GM23338 (cell line): Measurements from ENCODE around the gene CROCC2. TPM values are rescaled to one million over a fixed set of nuclear protein-coding genes. Genes with fewer than 3 reads are reported as not detected.

ENCODE experiments used
- ATAC-seq: fragments of 200-7000 bp; cut with Tn5 transposase; 3 replicates; pipeline ENCODE4 v1.9.1; 2020
- DNase-seq: peaks from one replicate; pipeline ENCODE4 v3.0.0-alpha.2; 2015; ENCODE audit warnings: low spot score
- H2AFZ ChIP-seq: fragments of 200-600 bp; sonication (generic); 2 replicates; pipeline ENCODE4 v1.8.0; 2016; ENCODE audit warnings: antibody characterized with exemption, mild to moderate bottlenecking, moderate library complexity
- H3F3A ChIP-seq: fragments of 200-600 bp; sonication (generic); replicated peaks from 2 replicates; pipeline ENCODE4 v1.8.0; 2017; ENCODE audit warnings: antibody characterized with exemption, mixed run types, low read depth
- H3K27ac ChIP-seq: fragments of 200-600 bp; sonication (generic); 2 replicates; pipeline ENCODE4 v1.6.1; 2016; ENCODE audit warnings: low read depth
- H3K27me3 ChIP-seq: fragments of 200-600 bp; sonication (generic); 2 replicates; pipeline ENCODE4 v1.8.0; 2016; ENCODE audit warnings: mild to moderate bottlenecking, mixed run types, moderate library complexity; ENCODE audit not compliant: insufficient read depth
- H3K36me3 ChIP-seq: fragments of 200-600 bp; sonication (generic); 2 replicates; pipeline ENCODE4 v1.8.0; 2016; ENCODE audit warnings: mild to moderate bottlenecking; ENCODE audit not compliant: insufficient read depth
- H3K4me1 ChIP-seq: fragments of 200-600 bp; sonication (generic); 2 replicates; pipeline ENCODE4 v1.8.0; 2016; ENCODE audit warnings: mild to moderate bottlenecking, moderate library complexity; ENCODE audit not compliant: insufficient read depth
- H3K4me2 ChIP-seq: fragments of 200-600 bp; sonication (generic); 2 replicates; pipeline ENCODE4 v1.7.1; 2017; ENCODE audit warnings: mixed run types
- H3K4me3 ChIP-seq: fragments of 200-600 bp; sonication (generic); 2 replicates; pipeline ENCODE4 v1.6.1; 2016; ENCODE audit warnings: mixed run types
- H3K79me2 ChIP-seq: fragments of 200-600 bp; sonication (generic); replicated peaks from 2 replicates; pipeline ENCODE4 v1.8.0; 2017; ENCODE audit warnings: mild to moderate bottlenecking; ENCODE audit not compliant: insufficient read depth
- H3K9me2 ChIP-seq: fragments of 200-600 bp; sonication (generic); 2 replicates; pipeline ENCODE4 v1.8.0; 2017; ENCODE audit not compliant: insufficient read depth
- H4K20me1 ChIP-seq: fragments of 200-600 bp; sonication (generic); replicated peaks from 2 replicates; pipeline ENCODE4 v1.8.0; 2017; ENCODE audit warnings: mild to moderate bottlenecking; ENCODE audit not compliant: insufficient read depth
- H3K27ac Mint-ChIP-seq: 2 replicates; pipeline ENCODE4 v1.8.0; 2020; ENCODE audit warnings: inconsistent platforms, mild to moderate bottlenecking, moderate library complexity, mixed read lengths
- H3K27me3 Mint-ChIP-seq: 3 replicates; pipeline ENCODE4 v1.8.0; 2022; ENCODE audit warnings: low read depth, mild to moderate bottlenecking, moderate library complexity, mixed read lengths, inconsistent platforms; ENCODE audit not compliant: insufficient read depth, poor library complexity
- H3K36me3 Mint-ChIP-seq: 3 replicates; pipeline ENCODE4 v1.8.0; 2021; ENCODE audit warnings: low read depth, mild to moderate bottlenecking, inconsistent platforms, moderate library complexity, mixed read lengths
- H3K4me1 Mint-ChIP-seq: 3 replicates; pipeline ENCODE4 v1.8.0; 2020; ENCODE audit warnings: mild to moderate bottlenecking, inconsistent platforms, mixed read lengths
- H3K4me3 Mint-ChIP-seq: 3 replicates; pipeline ENCODE4 v1.8.0; 2021; ENCODE audit warnings: moderate library complexity, mild to moderate bottlenecking, inconsistent platforms, mixed read lengths
- H3K9me3 Mint-ChIP-seq: 3 replicates; pipeline ENCODE4 v1.8.0; 2020; ENCODE audit warnings: moderate library complexity, mild to moderate bottlenecking, inconsistent platforms, mixed read lengths
- CREB1 ChIP-seq: fragments of 250-450 bp; sonication (Bioruptor Pico); IDR thresholded peaks from 2 replicates; pipeline ENCODE4 v1.5.0; 2020; ENCODE audit warnings: low read depth, mild to moderate bottlenecking, moderate library complexity
- CTCF ChIP-seq, 2 experiments: fragments of 200-600 bp in 1 of 2; sonication (generic) in 1 of 2; conservative IDR thresholded peaks; 2 replicates each; pipeline versions ENCODE4 v1.5.1 to v1.6.1; 2016 to 2017; ENCODE audit warnings: antibody characterized with exemption in 2 of 2, low read depth in 2 of 2, mild to moderate bottlenecking in 2 of 2, moderate library complexity in 1 of 2
- ETS1 ChIP-seq: IDR thresholded peaks from 2 replicates; pipeline ENCODE4 v1.6.1; 2016; ENCODE audit warnings: antibody characterized with exemption
- EZH2 ChIP-seq: fragments of 200-600 bp; sonication (generic); IDR thresholded peaks from one replicate; pipeline ENCODE4 v1.8.0; 2017; ENCODE audit warnings: antibody characterized with exemption, mild to moderate bottlenecking, low read depth; ENCODE audit not compliant: unreplicated experiment
- EZH2phosphoT487 ChIP-seq: fragments of 200-600 bp; sonication (generic); IDR thresholded peaks from one replicate; pipeline ENCODE4 v1.8.1; 2018; ENCODE audit warnings: antibody characterized with exemption; ENCODE audit not compliant: unreplicated experiment
- JUNB ChIP-seq: IDR thresholded peaks from one replicate; pipeline ENCODE4 v1.6.1; 2016; ENCODE audit warnings: antibody characterized with exemption; ENCODE audit not compliant: unreplicated experiment
- NANOG ChIP-seq: IDR thresholded peaks from 2 replicates; pipeline ENCODE4 v1.6.1; 2016; ENCODE audit warnings: antibody characterized with exemption, borderline replicate concordance
- POLR2AphosphoS5 ChIP-seq: IDR thresholded peaks from 2 replicates; pipeline ENCODE4 v1.6.1; 2016; ENCODE audit warnings: antibody characterized with exemption, low read depth
- REST ChIP-seq: IDR thresholded peaks from one replicate; pipeline ENCODE4 v1.6.1; 2018; ENCODE audit warnings: antibody characterized with exemption; ENCODE audit not compliant: unreplicated experiment
- STAT1 ChIP-seq: IDR thresholded peaks from one replicate; pipeline ENCODE4 v1.6.1; 2016; ENCODE audit warnings: antibody characterized with exemption; ENCODE audit not compliant: unreplicated experiment
- ZNF114 ChIP-seq: fragments of 250-450 bp; sonication (Bioruptor Pico); IDR thresholded peaks from 2 replicates; pipeline ENCODE4 v1.5.0; 2020; ENCODE audit warnings: mild to moderate bottlenecking, moderate library complexity
- ZNF331 ChIP-seq: fragments of 250-450 bp; sonication (Bioruptor Pico); IDR thresholded peaks from 2 replicates; pipeline ENCODE4 v1.5.0; 2020; ENCODE audit warnings: low read depth, mild to moderate bottlenecking, moderate library complexity
- ZNF462 ChIP-seq: fragments of 250-450 bp; sonication (Bioruptor Pico); IDR thresholded peaks from 2 replicates; pipeline ENCODE4 v1.5.0; 2020; ENCODE audit warnings: mild to moderate bottlenecking, moderate library complexity
- polyA plus RNA-seq: library from polyadenylated mRNA; unstranded; fragments of >200 nt; fragmentation: Nextera tagmentation; extraction: Ambion mirVana; gene quantifications from 2 replicates; pipeline ENCODE4 v1.2.1, GENCODE V29; 2016
- total RNA-seq: library from RNA; depleted of rRNA; stranded (reverse); fragments of >200 nt; shearing (Covaris generic); gene quantifications from 2 replicates; pipeline ENCODE4 v1.2.3, GENCODE V29; 2014

CROCC2 gene
- total and polyA plus RNA-seq, 2 experiments from 2014 or later = not detected

- Histone ChIP-seq H3K79me2 (no peaks in the 10 kb centered on the region), H4K20me1 (no peaks in the 10 kb centered on the region), H3K36me3 (no peaks in the 10 kb centered on the region), H3K27me3 (no peaks in the 10 kb centered on the region), H3K9me2 (no peaks in the 10 kb centered on the region), H3K4me1 (no peaks in the 10 kb centered on the region), H3K4me3 (no peak overlapping the region), H3K27ac (no peak overlapping the region), H2AFZ (no peak overlapping the region), H3F3A (no peaks in the 10 kb centered on the region), H3K4me2 (no peak overlapping the region)
- H3K36me3 Mint-ChIP-seq = no peaks in the 10 kb centered on the region
- H3K9me3 Mint-ChIP-seq = no peaks in the 10 kb centered on the region; the same call in 1 of the 3 replicates
- ATAC-seq (no peak), DNase-seq (no peak)
- no peak for TF ChIP-seq ZNF462 (CRISPR knock-in tag)
- no peak for TF ChIP-seq CREB1 (CRISPR knock-in tag)
- TF ChIP-seq JUNB = no peak
- no peak for TF ChIP-seq EZH2phosphoT487
- TF ChIP-seq ZNF114 = no peak
- TF ChIP-seq CTCF (conservative IDR thresholded peaks at IDR 0.05; ENCODE audit: low read depth in 2 of 2) = no peak
- no peak for TF ChIP-seq ZNF331 (CRISPR knock-in tag)
- TF ChIP-seq NANOG = no peak
- TF ChIP-seq STAT1 = no peak
- TF ChIP-seq POLR2AphosphoS5 = no peak
- TF ChIP-seq REST = no peak
- no peak for TF ChIP-seq ETS1
- no peak for TF ChIP-seq EZH2
- H3K27me3 Mint-ChIP-seq = peaks cover 3% of the 10 kb centered on the region
- no peak overlapping the region for H3K27ac Mint-ChIP-seq
- H3K4me3 Mint-ChIP-seq = no peak overlapping the region
- no peaks in the 10 kb centered on the region; the same call in 2 of the 3 replicates for H3K4me1 Mint-ChIP-seq
These were observed 28.0 kb downstream of the CROCC2 start for GRCh38 chr2:240933966-240934700.
